Stimulated activated CD4-positive, alpha-beta T cell treated with anti-CD3 and anti-CD28 coated beads, Interleukin-4, amount 100 ng/mL, for 24 hours (primary cell): ENCODE results near the gene TMA7.
"Not testable (repeated sequence)": the region's sequence is repeated elsewhere in the genome, so short reads cannot be mapped to it uniquely, and the experiment has no call there.

ENCODE experiments used
- DNase-seq: peaks from one replicate; pipeline ENCODE4 v3.0.0-alpha.2; 2020

TMA7 gene

GRCh38 chr3:48437812-48438211 is 2.2 kb upstream of the TMA7 start:
- no peak for DNase-seq

DNA sequence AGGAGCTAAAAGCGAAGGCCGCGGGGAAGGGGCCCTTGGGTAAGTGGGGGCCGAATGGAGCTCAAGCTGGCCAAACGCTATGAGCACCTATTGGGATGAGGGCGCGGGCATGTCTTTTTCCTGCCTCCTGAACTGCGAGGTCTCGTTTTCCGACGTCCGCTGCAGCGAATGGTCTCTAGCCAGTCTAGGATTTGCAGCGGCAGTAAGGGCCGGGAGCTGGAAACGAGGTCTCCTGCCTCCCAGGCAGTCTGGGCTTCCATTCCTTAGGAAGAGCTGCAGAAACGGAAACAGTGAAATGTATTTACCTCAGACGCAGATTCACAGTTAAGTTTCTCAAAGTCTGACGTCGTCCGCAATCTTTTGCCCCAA is 517 bp downstream of the TMA7 start:
- DNase-seq = no peak

GRCh38 chr3:48441940-48442339 is 1.9 kb downstream of the TMA7 start:
- no peak for DNase-seq

- DNase-seq = no peak
Measured at GRCh38 chr3:48445277-48445882, 5.3 kb downstream of the TMA7 start.

- DNase-seq = no peak
Measured at GRCh38 chr3:48446043-48446424, 6.0 kb downstream of the TMA7 start.

DNA sequence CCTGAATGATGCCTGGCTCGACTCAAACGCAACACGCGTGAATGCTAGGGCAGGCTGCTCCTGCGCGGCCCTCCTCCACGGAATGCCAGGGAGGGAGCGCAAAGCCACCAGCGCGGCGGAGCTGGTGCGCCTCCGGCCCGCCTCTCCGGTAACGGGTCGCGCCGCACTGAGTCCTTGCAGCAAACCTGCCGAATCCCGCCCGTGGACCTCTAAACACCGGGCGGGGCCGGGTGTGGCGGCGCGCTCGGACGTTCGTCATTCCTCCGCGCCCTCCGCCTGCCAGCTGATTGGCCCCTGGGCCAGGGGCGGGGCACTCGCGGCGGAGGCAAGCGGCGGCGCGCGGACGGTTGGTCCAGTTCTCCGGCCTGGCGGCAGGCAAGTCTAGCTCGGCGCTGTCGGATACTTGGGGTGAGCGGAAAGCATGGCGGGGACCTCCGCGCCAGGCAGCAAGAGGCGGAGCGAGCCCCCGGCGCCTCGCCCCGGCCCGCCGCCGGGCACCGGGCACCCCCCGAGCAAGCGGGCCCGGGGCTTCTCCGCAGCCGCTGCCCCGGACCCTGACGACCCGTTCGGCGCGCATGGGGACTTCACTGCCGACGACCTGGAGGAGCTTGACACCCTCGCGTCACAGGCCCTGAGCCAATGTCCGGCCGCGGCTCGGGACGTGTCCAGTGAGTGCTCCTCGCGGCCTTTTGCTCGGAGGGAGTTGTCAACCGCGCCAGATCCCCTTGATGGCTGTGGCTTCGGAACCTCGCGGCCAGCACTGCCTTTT is 6.6 kb downstream of the TMA7 start, which contains the start of gene ATRIP:
Gene ATRIP, plus strand, starts transcription at position 313 of the 769 bp plus-strand sequence. Its CDS starts 109 bp downstream, at position 422.
- DNase-seq = peak; percentile 86

- no peak for DNase-seq
Measured at GRCh38 chr3:48451270-48451669, 11.2 kb downstream of the TMA7 start.

DNA sequence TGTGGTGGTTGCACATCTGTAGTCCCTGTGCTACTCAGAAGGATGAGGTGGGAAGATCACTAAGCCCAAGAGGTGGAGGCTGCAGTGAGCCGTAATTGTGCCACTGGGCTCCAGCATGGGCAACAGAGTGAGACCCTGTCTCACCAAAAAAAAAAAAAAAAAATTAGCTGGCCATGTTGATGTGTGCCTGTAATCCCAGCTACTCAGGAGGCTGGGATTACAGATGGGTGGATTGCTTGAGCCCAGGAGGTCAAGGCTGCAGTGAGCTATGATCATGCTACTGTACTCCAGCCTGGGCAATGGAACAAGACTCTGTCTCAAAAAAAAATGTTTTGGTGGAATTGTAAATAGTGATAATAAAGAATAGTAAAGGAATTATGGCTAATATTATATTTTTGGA is 16.4 kb downstream of the TMA7 start:
- no peak for DNase-seq

- no peak for DNase-seq
Measured at GRCh38 chr3:48459331-48459730, 19.3 kb downstream of the TMA7 start.

- no peak for DNase-seq
Measured at GRCh38 chr3:48459773-48460516, 19.9 kb downstream of the TMA7 start.

DNA sequence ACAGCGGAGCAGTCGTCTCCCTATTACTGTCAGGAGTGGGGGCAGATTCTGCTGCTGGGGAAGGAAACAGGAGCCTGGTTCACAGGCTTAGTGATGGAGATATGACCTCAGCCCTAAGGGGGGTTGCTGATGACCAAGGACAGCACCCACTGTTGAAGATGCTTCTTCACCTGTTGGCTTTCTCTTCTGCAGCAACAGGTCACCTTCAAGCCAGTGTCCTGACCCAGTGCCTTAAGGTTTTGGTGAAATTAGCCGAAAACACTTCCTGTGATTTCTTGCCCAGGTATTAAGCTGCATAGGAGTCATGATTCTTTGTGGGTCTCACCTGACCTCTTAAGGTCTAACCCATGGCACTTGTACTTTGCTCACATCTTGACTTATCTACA is 20.5 kb downstream of the TMA7 start:
- DNase-seq = no peak

DNA sequence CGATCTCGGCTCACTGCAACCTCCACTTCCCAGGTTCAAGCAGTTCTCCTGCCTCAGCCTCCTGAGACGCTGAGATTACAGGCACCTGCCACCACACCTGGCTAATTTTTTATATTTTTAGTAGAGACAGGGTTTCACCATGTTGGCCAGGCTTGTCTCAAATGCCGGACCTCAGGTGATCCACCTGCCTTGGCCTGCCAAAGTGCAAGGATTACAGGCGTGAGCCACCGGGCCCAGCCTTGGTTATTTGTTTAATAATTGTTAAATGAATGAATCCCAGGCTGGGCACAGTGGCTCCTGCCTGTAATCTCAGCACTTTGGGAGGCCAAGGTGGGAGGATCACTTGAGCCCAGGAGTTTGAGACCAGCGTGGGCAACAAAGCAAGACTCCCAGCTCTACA is 21.7 kb downstream of the TMA7 start:
- not testable (repeated sequence) for DNase-seq

DNA sequence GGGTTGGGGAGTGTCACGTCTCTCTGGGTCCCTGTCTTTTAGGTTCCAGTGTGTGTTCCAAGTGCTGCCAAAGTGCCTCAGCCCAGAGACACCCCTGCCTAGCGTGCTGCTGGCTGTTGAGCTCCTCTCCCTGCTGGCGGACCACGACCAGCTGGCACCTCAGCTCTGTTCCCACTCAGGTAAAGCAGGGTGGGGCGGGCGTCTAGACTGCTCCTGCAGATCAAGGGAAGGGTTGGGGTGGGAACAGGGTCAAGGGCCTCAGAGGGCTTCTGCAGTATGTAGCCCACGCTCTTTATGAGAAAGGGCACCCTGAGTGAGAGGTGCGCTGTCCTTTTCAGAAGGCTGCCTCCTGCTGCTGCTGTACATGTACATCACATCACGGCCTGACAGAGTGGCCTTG is 23.6 kb downstream of the TMA7 start:
- no peak for DNase-seq

DNA sequence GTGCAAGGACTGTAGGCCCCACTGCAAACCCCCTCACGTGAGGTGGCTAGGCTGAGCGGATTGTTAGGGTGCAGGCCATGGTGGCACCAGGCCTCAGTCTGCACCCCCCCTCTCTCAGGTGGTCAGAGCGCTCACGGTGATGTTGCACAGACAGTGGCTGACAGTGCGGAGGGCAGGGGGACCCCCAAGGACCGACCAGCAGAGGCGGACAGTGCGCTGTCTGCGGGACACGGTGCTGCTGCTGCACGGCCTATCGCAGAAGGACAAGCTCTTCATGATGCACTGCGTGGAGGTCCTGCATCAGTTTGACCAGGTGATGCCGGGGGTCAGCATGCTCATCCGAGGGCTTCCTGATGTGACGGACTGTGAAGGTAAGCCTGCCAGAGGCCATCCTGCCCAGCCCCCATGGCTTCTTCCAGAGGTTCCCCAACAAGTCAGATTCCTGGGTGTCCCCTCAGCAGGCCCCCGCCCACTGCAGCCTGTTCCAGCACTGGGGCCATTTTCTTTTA is 24.7 kb downstream of the TMA7 start:
- DNase-seq = no peak

GRCh38 chr3:48465237-48465530 is 25.1 kb downstream of the TMA7 start:
- no peak for DNase-seq

DNA sequence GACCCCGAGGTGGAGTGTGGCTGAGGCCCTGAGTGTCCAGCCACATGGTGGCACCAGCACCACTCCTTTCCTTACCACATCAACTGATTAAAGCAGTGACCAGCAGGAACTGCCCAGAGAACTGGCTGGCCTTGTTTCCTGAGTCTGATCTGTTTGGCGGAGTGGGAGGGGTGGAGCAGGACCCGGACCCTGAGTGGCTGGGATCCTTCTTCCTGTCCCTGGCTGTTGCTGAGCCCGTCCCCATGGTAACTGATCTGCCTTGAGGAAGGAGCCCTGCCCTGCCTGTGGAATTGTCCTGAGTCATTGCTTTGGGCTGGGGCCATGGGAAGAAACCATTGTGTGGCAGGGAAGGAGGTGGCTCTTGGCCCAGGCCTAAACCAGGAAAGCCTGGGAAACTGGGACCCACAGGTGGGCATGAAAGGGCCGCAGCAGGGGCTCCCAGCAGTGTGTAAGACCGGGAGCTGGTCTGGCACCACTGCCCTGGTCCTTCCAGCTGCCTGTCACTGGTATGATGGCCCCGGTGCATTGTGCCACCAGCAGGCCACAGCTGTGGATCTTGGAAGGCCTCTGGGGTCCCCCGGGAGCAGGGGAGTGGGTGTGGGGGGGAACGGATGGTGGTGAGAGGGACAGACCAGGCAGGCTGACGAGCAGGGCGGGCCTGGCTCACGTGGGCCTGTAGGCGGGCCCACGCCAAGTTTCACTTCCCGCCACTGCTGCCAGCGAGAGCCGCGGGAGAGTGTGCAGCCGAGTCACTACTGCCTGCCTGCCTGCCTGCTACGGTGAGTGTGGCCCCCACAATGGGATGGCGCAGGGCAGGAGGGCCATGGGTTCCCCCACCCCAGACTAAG is 25.7 kb downstream of the TMA7 start:
- peak; percentile 79 for DNase-seq

GRCh38 chr3:48466386-48467109 is 26.5 kb downstream of the TMA7 start:
- DNase-seq = peak; percentile 33

- DNase-seq = no peak
Measured at GRCh38 chr3:48467110-48467454, 27.0 kb downstream of the TMA7 start.

DNA sequence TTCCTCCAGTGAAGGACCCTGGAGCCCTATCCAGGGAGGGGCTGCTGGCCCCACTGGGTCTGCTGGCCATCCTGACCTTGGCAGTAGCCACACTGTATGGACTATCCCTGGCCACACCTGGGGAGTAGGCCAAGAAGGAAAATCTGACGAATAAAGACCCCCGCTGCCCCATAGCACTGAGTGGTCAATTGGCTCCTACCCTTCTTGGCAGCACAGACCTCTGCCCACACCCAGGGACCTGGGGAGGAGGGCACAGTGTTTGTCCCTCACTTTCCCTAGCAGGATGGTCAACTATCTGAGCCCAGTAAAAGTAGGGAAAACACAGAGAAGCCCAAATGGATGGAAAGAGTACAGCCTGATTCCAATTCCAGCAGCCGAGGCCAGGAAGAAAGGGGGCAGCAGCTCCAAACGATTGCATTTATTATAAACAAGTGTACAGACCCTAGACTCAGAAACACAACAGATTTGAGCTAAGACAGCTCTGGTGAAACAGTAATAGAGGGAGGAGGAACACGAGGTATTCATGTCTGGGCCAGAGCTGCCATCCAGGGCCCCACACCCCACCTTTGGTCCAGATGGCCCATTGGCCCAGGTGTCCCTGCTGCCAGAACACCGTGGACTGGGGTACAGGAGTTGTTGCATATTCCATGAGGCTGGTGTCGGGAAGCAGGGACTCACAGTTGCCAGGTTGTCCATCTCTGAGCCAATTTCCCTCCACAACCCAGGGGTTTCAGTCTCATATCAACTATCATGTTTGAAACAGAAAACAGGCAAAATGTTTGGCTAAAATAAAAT is 27.6 kb downstream of the TMA7 start:
- DNase-seq = no peak

GRCh38 chr3:48468329-48468731 is 28.3 kb downstream of the TMA7 start:
- DNase-seq = no peak

DNA sequence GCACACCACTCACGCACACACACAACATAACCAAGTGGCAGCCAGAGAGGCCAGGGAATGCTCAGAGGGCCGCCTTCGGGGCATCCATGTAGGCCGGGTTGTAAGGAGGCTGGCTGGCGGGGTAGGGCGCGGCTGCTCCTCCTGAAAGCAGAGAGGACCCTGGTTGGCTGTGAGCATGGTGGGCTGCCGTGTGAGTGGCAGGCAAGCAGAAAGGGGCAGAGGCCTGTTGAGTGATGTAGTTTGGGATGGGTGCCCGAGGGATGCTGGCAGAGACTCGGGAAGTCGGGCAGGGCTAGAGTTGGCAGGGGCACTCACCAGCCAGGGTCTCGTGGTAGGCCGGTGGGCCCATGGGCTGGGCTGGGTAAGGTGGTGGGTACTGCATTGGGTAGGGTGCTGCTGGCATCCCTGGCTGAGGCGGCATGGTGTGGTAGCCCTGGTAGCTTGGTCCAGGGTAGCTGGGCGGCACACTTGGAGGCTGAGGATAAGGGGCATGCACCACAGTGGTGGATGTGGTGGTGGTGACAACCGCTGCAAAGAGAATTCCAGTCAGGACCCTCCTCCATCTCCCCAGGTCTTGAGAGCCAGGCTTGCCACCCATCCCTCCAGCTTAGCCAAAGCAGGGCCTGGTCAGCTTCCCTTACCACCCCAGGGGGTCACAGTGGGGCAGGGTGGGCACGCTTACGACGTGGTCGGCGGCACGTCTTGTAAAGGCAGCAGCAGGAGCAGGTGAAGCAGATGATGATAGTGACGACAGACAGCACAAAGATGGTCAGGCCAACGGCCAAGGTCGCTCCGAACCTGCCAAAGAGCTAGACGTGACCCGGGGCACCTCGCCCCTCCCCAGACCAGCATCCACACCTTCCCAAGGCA is 29.2 kb downstream of the TMA7 start:
- no peak for DNase-seq
